Hepatocyte (in vitro differentiated cells): ENCODE measurements around the gene ACTR8.

Source experiments
- CTCF ChIP-seq: fragments of 200-600 bp; sonication (generic); IDR thresholded peaks from 2 replicates; pipeline ENCODE4 v1.5.1; 2016; ENCODE audit warnings: antibody characterized with exemption, mild to moderate bottlenecking; ENCODE audit not compliant: poor library complexity
- EZH2 ChIP-seq: fragments of 200-600 bp; sonication (generic); IDR thresholded peaks from 2 replicates; pipeline ENCODE4 v1.6.1; 2016; ENCODE audit warnings: antibody characterized with exemption, mild to moderate bottlenecking, borderline replicate concordance

GRCh38 chr3:53884623-53885022 lies 2.7 kb upstream of the ACTR8 start:
- no peak for TF ChIP-seq CTCF
- no peak for TF ChIP-seq EZH2
